Ascending aorta (tissue), 2 donors: ENCODE data around the gene TRPV5. TPM values are rescaled to one million over a fixed set of nuclear protein-coding genes. Genes with fewer than 3 reads are reported as not detected.

ENCODE experiments used
- DNase-seq, 2 donors: peaks; one replicate each; pipeline ENCODE4 v3.0.0-alpha.2; 2019; ENCODE audit warnings: low spot score in 2 of 2
- H3K27ac ChIP-seq, 2 donors: fragments of 200-600 bp; sonication (generic); one replicate each; pipeline ENCODE4 v1.5.1; 2016 to 2017; ENCODE audit warnings: mild to moderate bottlenecking in 1 of 2
- H3K27me3 ChIP-seq: fragments of 200-600 bp; sonication (generic); one replicate; pipeline ENCODE4 v1.5.1; 2017
- H3K36me3 ChIP-seq, 2 donors: fragments of 200-600 bp; sonication (generic); one replicate each; pipeline ENCODE4 v1.5.1; 2016
- H3K4me1 ChIP-seq, 2 donors: fragments of 200-600 bp; sonication (generic); one replicate each; pipeline ENCODE4 v1.5.1; 2016 to 2017; ENCODE audit warnings: mild to moderate bottlenecking in 1 of 2
- H3K4me3 ChIP-seq, 2 donors: fragments of 200-600 bp; sonication (generic); one replicate each; pipeline ENCODE4 v1.5.1; 2016 to 2017; ENCODE audit warnings: mild to moderate bottlenecking in 1 of 2
- H3K9me3 ChIP-seq, 2 donors: fragments of 200-600 bp; sonication (generic); one replicate each; pipeline ENCODE4 v1.5.1; 2016
- CTCF ChIP-seq, 3 experiments: fragments of 200-600 bp in 2 of 3; fragments of 450-650 bp in 1 of 3; sonication (generic) in 2 of 3; IDR thresholded peaks; one replicate each; pipeline ENCODE4 v1.5.1; 2016 to 2019; ENCODE audit warnings: antibody characterized with exemption in 3 of 3, mild to moderate bottlenecking in 1 of 3, moderate library complexity in 1 of 3
- intact Hi-C: fragments of 100-400 bp; cut with DNase I; formaldehyde crosslinking; loops from one replicate; pipeline ENCODE4 v1.15.1; 2023
- total RNA-seq: library from RNA; depleted of rRNA; stranded (reverse); fragments of >200 nt; gene quantifications from one replicate; pipeline ENCODE4 v1.1.0, GENCODE V29; 2016

TRPV5 gene
- total RNA-seq, 1 donor from 2014 or later = not detected

GRCh38 chr7:142872106-142872675 lies 61.4 kb downstream of the TRPV5 start:
- Histone ChIP-seq H3K27ac (no peak overlapping the region), H3K27me3 (no peaks in the 10 kb centered on the region), H3K36me3 (peaks cover 3 to 26% of the 10 kb centered on the region in 2 donors), H3K4me1 (no peaks in the 10 kb centered on the region), H3K9me3 (no peaks in the 10 kb centered on the region), H3K4me3 (no peak overlapping the region)
- no peak for DNase-seq
- TF ChIP-seq CTCF (IDR thresholded peaks at IDR 0.05) = no peak
- intact Hi-C loops = no loop called here

GRCh38 chr7:142871260-142872105 lies 62.1 kb downstream of the TRPV5 start:
- DNase-seq = no peak
- no peaks in the 10 kb centered on the region for H3K27me3 ChIP-seq
- H3K27ac ChIP-seq = no peak overlapping the region
- H3K4me1 ChIP-seq = no peaks in the 10 kb centered on the region
- H3K4me3 ChIP-seq = no peak overlapping the region
- intact Hi-C loops = no loop called here
- peaks cover 3 to 26% of the 10 kb centered on the region in 2 donors for H3K36me3 ChIP-seq
- H3K9me3 ChIP-seq = no peaks in the 10 kb centered on the region
- no peak for TF ChIP-seq CTCF (IDR thresholded peaks at IDR 0.05)

- no peaks in the 10 kb centered on the region for H3K27me3 ChIP-seq
- intact Hi-C loops = no loop called here
- H3K36me3 ChIP-seq = peaks cover 3 to 26% of the 10 kb centered on the region in 2 donors
- no peaks in the 10 kb centered on the region for H3K4me1 ChIP-seq
- no peak overlapping the region for H3K27ac ChIP-seq
- no peak for DNase-seq
- no peak for TF ChIP-seq CTCF (IDR thresholded peaks at IDR 0.05)
- no peaks in the 10 kb centered on the region for H3K9me3 ChIP-seq
- no peak overlapping the region for H3K4me3 ChIP-seq
These were observed 62.8 kb downstream of the TRPV5 start for GRCh38 chr7:142870566-142871259.

GRCh38 chr7:142870147-142870559 lies 63.4 kb downstream of the TRPV5 start:
- TF ChIP-seq CTCF (IDR thresholded peaks at IDR 0.05) = no peak
- Histone ChIP-seq H3K36me3 (peaks cover 3 to 26% of the 10 kb centered on the region in 2 donors), H3K27me3 (no peaks in the 10 kb centered on the region), H3K4me1 (no peaks in the 10 kb centered on the region), H3K9me3 (no peaks in the 10 kb centered on the region), H3K27ac (no peak overlapping the region), H3K4me3 (no peak overlapping the region)
- no peak for DNase-seq
- intact Hi-C loops = no loop called here

GRCh38 chr7:142869434-142869833 lies 64.1 kb downstream of the TRPV5 start:
- Histone ChIP-seq H3K4me1 (no peaks in the 10 kb centered on the region), H3K27ac (no peak overlapping the region), H3K9me3 (no peaks in the 10 kb centered on the region), H3K36me3 (peaks cover 3 to 31% of the 10 kb centered on the region in 2 donors), H3K27me3 (no peaks in the 10 kb centered on the region), H3K4me3 (no peak overlapping the region)
- intact Hi-C loops = no loop called here
- no peak for DNase-seq
- no peak for TF ChIP-seq CTCF (IDR thresholded peaks at IDR 0.05)
